Suprapubic skin (tissue), 3 donors: ENCODE measurements around the gene SCLT1.

Experiments
- POLR2AphosphoS5 ChIP-seq, 3 donors: sonication (generic); formaldehyde crosslinking; IDR thresholded peaks; one replicate each; pipeline ENCODE4 v1.6.1; 2017; ENCODE audit warnings: antibody characterized with exemption in 3 of 3
- TF ChIP-seq, protein P1 (sequence below), 2 donors: fragments of 200-600 bp in 1 of 2; fragments of 450-650 bp in 1 of 2; sonication (generic) in 1 of 2; IDR thresholded peaks; one replicate each; pipeline ENCODE4 v1.5.1; 2016 to 2019; ENCODE audit warnings: antibody characterized with exemption in 2 of 2, mild to moderate bottlenecking in 1 of 2, moderate library complexity in 1 of 2

- TF ChIP-seq, protein P1, sequence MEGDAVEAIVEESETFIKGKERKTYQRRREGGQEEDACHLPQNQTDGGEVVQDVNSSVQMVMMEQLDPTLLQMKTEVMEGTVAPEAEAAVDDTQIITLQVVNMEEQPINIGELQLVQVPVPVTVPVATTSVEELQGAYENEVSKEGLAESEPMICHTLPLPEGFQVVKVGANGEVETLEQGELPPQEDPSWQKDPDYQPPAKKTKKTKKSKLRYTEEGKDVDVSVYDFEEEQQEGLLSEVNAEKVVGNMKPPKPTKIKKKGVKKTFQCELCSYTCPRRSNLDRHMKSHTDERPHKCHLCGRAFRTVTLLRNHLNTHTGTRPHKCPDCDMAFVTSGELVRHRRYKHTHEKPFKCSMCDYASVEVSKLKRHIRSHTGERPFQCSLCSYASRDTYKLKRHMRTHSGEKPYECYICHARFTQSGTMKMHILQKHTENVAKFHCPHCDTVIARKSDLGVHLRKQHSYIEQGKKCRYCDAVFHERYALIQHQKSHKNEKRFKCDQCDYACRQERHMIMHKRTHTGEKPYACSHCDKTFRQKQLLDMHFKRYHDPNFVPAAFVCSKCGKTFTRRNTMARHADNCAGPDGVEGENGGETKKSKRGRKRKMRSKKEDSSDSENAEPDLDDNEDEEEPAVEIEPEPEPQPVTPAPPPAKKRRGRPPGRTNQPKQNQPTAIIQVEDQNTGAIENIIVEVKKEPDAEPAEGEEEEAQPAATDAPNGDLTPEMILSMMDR (IDR thresholded peaks at IDR 0.05), result no peak
- no peak for TF ChIP-seq POLR2AphosphoS5 (IDR thresholded peaks at IDR 0.05)
These were observed 7.9 kb downstream of the SCLT1 start for GRCh38 chr4:129085472-129085871.
